H54 (cell line): ENCODE measurements around the gene SAMD10.
A peak's percentile ranks its signal among the peaks of the same experiment; 100 is the strongest.
"Not testable (repeated sequence)": the region's sequence is repeated elsewhere in the genome, so short reads cannot be mapped to it uniquely, and the experiment has no call there.

ENCODE experiments used
- DNase-seq: peaks from one replicate; pipeline ENCODE4 v3.0.0; 2011; ENCODE audit warnings: low spot score, mixed read lengths; ENCODE audit not compliant: insufficient read length
- FAIRE-seq: peaks from 3 replicates; lab custom pipeline; 2011; peaks lifted over from hg19 to GRCh38; lab: Jason Lieb, UNC
- POLR2A ChIP-seq: IDR thresholded peaks from 2 replicates; pipeline ENCODE4 v1.6.1; 2011; ENCODE audit warnings: low read depth, mild to moderate bottlenecking, low read length

The SAMD10 gene

GRCh38 chr20:63977739-63978276 is 1.6 kb downstream of the SAMD10 start:
- DNase-seq (peak; percentile 97), FAIRE-seq (no peak)

GRCh38 chr20:63976980-63977738 is 2.3 kb downstream of the SAMD10 start:
- TF ChIP-seq POLR2A = 0 out of 2 replicates have a peak, but pooled peaks have one; percentile 8
- FAIRE-seq (no peak), DNase-seq (no peak)

More at GRCh38 chr20:63977739-63978276, 1.6 kb downstream of the SAMD10 start:
- no peak for TF ChIP-seq POLR2A

- not testable (repeated sequence) for DNase-seq, FAIRE-seq
These were observed 2.9 kb downstream of the SAMD10 start for GRCh38 chr20:63976511-63976910.

- DNase-seq = no peak
- FAIRE-seq = no peak
- no peak for TF ChIP-seq POLR2A
These were observed 4.8 kb downstream of the SAMD10 start for GRCh38 chr20:63974402-63975200.

GRCh38 chr20:63973636-63974401 is 5.6 kb downstream of the SAMD10 start:
- FAIRE-seq = no peak
- peak; percentile 95 for DNase-seq
- TF ChIP-seq POLR2A = no peak; the same call in 1 of the 2 replicates

- TF ChIP-seq POLR2A = no peak
- FAIRE-seq (no peak), DNase-seq (no peak)
These were observed 6.3 kb downstream of the SAMD10 start for GRCh38 chr20:63973160-63973479.

GRCh38 chr20:63972312-63973159 is 6.9 kb downstream of the SAMD10 start:
- DNase-seq (peak; percentile 54), FAIRE-seq (no peak)
- no peak for TF ChIP-seq POLR2A

GRCh38 chr20:63971960-63972311 is 7.5 kb downstream of the SAMD10 start:
- not testable (repeated sequence) for DNase-seq, FAIRE-seq

GRCh38 chr20:63970714-63971431 is 8.6 kb downstream of the SAMD10 start:
- TF ChIP-seq POLR2A = no peak
- FAIRE-seq (no peak), DNase-seq (no peak)

- DNase-seq (peak; percentile 70), FAIRE-seq (no peak)
- TF ChIP-seq POLR2A = peak; percentile 31; the same call in 1 of the 2 replicates
These were observed 9.4 kb downstream of the SAMD10 start, which contains the start of gene ZNF512B for GRCh38 chr20:63969838-63970713. TSS of gene ZNF512B (minus strand) at chr20:63969930. CDS start at chr20:63967950, 1,980 bp downstream.
